ENCODE measurements around the gene COCH.

Gene COCH

DNA sequence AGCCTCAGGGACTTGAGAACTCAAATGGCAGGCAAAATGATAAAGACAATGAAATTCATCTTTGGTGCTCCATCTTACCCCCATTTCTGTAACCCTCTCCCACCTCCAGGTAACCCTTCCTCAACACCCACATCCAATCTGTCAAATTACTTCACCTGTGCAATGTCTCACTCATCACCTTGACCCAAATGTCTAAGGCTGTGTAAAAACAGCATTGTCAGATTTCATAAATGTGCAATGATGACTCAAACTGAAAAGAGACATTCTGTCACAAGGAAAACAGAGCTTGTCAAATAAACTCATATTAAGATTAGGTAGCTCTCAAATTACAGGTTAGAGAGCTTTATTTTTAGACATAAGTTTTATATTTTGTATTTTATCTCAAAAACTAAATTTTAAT, 19.9 kb upstream of the COCH start:
- Histone ChIP-seq H3K36me3 (ENCODE audit: insufficient read depth, low read length) (no peaks in the 10 kb centered on the region), H3K9ac (ENCODE audit: low read depth, low read length) (no peak overlapping the region), H3K4me3 (ENCODE audit: low read length) (no peak overlapping the region), H3K27ac (ENCODE audit: low read depth, low read length) (no peak overlapping the region), H3K9me3 (ENCODE audit: insufficient read depth, low read depth, low read length) (no peaks in the 10 kb centered on the region), H3K27me3 (ENCODE audit: insufficient read depth, low read length) (no peaks in the 10 kb centered on the region), H3K4me1 (ENCODE audit: insufficient read depth, low read length) (no peaks in the 10 kb centered on the region)

DNA sequence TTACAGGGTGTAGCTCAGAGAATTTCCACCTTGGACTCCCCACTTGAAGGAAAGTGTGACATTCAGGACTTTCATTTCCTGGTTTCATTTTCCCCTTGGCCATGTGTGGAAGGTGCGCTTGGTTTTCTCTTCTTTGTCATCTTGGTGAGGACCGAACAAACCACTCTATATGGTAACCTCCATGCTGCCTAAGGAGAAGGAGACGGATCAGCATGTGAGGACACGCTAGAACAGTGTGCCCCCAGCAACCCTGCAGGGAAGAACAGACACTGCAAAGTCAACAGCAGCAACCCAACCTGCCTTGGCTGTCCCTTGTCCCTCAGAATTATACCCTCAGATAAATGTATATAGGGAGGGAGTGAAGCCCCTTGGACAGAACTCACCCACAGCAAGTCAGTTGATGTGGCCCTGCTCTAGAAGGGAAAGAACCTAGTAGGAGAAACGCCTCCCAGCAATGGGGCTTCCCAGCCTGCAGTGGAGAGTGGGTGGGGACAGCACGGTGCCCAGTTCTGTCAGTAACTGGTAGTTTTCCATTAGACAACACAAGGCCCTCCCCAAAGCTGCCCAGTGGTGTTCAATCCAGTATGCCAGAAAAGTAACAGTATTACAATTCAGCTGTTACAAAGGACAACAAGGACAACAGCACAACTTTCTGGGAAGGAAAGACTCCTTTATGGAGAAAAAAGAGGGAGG, 18.9 kb upstream of the COCH start:
- Histone ChIP-seq H3K4me1 (ENCODE audit: insufficient read depth, low read length) (no peaks in the 10 kb centered on the region), H3K9ac (ENCODE audit: low read depth, low read length) (no peak overlapping the region), H3K9me3 (ENCODE audit: insufficient read depth, low read depth, low read length) (no peaks in the 10 kb centered on the region), H3K27ac (ENCODE audit: low read depth, low read length) (no peak overlapping the region), H3K4me3 (ENCODE audit: low read length) (no peak overlapping the region), H3K27me3 (ENCODE audit: insufficient read depth, low read length) (no peaks in the 10 kb centered on the region), H3K36me3 (ENCODE audit: insufficient read depth, low read length) (no peaks in the 10 kb centered on the region)
- 92% methylated on average over 6 of the region's 6 CpGs for WGBS

DNA sequence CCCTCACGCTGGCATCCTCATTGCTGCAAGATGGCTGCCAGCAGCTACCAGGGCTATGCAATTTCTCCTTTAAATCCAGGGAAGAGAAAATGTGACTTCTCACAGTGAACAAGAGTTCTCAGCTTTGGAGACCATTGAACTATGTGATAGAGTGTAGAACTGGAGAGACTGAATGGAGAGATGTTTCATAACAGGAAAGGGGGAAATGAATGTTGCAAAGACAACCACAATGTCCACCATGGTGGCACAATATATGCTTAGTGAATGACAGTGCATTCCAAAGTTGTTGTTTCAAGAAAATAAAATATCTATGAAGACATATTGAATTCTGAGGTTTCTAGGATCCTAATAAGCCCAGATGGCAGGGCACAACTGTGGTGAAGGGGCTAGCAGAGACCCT, 13.2 kb upstream of the COCH start:
- H3K4me3 ChIP-seq (ENCODE audit: low read length), result no peak overlapping the region
- no peaks in the 10 kb centered on the region for H3K27me3 ChIP-seq (ENCODE audit: insufficient read depth, low read length)
- no peak overlapping the region for H3K9ac ChIP-seq (ENCODE audit: low read depth, low read length)
- WGBS, result 98% methylated on average over 1 of the region's 1 CpG
- H3K27ac ChIP-seq (ENCODE audit: low read depth, low read length), result no peak overlapping the region
- no peaks in the 10 kb centered on the region for H3K4me1 ChIP-seq (ENCODE audit: insufficient read depth, low read length)
- no peaks in the 10 kb centered on the region for H3K9me3 ChIP-seq (ENCODE audit: insufficient read depth, low read depth, low read length)
- H3K36me3 ChIP-seq (ENCODE audit: insufficient read depth, low read length), result no peaks in the 10 kb centered on the region

DNA sequence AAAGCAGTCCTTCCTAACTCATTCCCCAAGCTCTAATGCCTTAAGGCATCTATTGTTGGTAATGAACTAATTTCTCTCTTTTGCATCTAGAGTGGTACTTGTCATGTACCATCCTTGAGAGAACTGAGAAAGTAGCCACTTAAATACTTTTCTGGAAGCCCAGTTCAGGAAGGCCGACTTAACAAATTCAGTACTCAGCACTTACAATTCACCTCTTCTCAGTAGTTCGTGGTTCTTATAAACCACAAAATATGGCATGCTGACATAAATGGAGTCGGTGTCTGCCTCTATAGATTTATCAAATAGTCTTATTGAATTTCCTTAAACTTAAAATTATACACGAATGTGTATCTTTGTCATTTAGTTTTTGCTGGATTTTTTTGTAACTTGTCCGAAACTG, 9.4 kb upstream of the COCH start:
- Histone ChIP-seq H3K9me3 (ENCODE audit: insufficient read depth, low read depth, low read length) (no peaks in the 10 kb centered on the region), H3K9ac (ENCODE audit: low read depth, low read length) (no peak overlapping the region), H3K36me3 (ENCODE audit: insufficient read depth, low read length) (no peaks in the 10 kb centered on the region), H3K27ac (ENCODE audit: low read depth, low read length) (no peak overlapping the region), H3K27me3 (ENCODE audit: insufficient read depth, low read length) (no peaks in the 10 kb centered on the region), H3K4me1 (ENCODE audit: insufficient read depth, low read length) (no peaks in the 10 kb centered on the region), H3K4me3 (ENCODE audit: low read length) (no peak overlapping the region)
- WGBS, result over 99% methylated on average over 3 of the region's 5 CpGs

DNA sequence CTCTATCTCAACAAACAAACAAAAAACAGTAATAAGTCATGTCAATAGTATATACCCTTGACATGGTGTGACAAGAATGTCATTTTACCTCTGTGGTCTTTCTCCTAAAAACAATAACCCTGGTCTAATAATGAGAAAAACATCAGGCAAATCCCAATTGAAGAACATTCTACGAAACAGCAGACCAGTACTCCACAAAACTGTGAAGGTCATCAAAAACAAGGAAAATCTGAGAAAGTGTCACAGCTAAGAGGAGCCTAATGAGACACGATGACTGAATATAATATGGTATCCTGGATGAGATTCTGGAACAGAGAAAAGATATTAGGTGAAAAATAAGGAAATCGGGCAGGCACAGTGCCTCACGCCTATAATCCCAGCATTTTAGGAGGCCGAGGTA, 5.6 kb upstream of the COCH start:
- peaks cover 12% of the 10 kb centered on the region for H3K27me3 ChIP-seq (ENCODE audit: insufficient read depth, low read length)
- no peaks in the 10 kb centered on the region for H3K9me3 ChIP-seq (ENCODE audit: insufficient read depth, low read depth, low read length)
- peaks cover 27% of the 10 kb centered on the region for H3K4me1 ChIP-seq (ENCODE audit: insufficient read depth, low read length)
- H3K36me3 ChIP-seq (ENCODE audit: insufficient read depth, low read length), result no peaks in the 10 kb centered on the region
- WGBS, result 95% methylated on average over 5 of the region's 5 CpGs
- no peak overlapping the region for H3K9ac ChIP-seq (ENCODE audit: low read depth, low read length)
- no peak overlapping the region for H3K4me3 ChIP-seq (ENCODE audit: low read length)
- H3K27ac ChIP-seq (ENCODE audit: low read depth, low read length), result no peak overlapping the region

DNA sequence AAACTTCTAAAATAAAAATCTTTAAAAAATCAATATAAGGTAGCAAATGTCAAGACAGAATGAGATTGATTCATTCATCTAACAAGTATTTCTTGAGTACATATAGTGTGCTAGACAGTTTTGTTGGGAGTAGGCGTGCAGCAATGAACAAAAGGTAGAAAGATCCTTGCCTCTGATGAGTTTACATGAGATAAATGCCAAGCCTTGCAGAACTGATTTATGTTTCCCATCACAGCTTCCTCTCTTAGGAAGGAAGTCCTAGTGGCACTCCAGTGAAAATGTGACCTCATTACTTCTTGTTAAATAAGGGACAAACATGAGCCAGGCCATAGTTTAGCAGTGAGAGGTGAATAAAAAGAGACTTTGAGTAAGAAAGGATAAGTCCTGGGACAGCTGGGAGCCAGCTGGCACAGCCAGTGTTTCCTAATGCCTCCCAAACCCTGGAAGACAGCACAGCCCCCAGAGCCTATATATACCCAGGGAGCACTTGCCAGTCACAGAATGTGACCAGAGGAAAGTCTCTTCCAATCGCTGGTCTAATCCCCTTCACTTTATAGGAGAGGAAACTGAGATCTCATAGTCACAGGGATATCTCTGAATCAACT, 4.7 kb upstream of the COCH start:
- no peak overlapping the region for H3K4me3 ChIP-seq (ENCODE audit: low read length)
- H3K36me3 ChIP-seq (ENCODE audit: insufficient read depth, low read length), result no peaks in the 10 kb centered on the region
- no peak overlapping the region for H3K27ac ChIP-seq (ENCODE audit: low read depth, low read length)
- no peak overlapping the region for H3K9ac ChIP-seq (ENCODE audit: low read depth, low read length)
- WGBS, result 88% methylated on average over 2 of the region's 2 CpGs
- peaks cover 22% of the 10 kb centered on the region for H3K27me3 ChIP-seq (ENCODE audit: insufficient read depth, low read length)
- H3K4me1 ChIP-seq (ENCODE audit: insufficient read depth, low read length), result peaks cover 30% of the 10 kb centered on the region
- H3K9me3 ChIP-seq (ENCODE audit: insufficient read depth, low read depth, low read length), result no peaks in the 10 kb centered on the region

DNA sequence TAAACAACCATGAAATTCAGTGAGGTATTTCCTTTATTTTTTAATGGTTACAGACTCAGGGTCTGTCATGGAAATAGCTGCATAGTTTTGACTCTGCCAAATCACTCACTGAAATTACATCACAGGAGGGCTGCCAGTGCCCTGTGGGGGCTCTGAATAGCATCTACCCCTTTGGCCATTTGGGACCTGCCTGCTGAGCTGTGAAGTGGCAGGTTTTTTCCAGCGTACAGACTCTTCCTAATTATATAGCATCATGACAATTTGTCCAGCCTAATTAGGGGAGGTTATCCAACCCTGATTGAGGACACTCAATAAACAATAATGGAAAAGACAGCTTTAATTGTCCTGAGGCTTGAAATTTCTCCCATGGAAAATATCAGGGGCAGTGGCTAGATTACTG, 1.8 kb upstream of the COCH start:
- Histone ChIP-seq H3K4me3 (ENCODE audit: low read length) (no peak overlapping the region), H3K9me3 (ENCODE audit: insufficient read depth, low read depth, low read length) (no peaks in the 10 kb centered on the region), H3K27ac (ENCODE audit: low read depth, low read length) (no peak overlapping the region), H3K36me3 (ENCODE audit: insufficient read depth, low read length) (no peaks in the 10 kb centered on the region), H3K9ac (ENCODE audit: low read depth, low read length) (no peak overlapping the region), H3K4me1 (ENCODE audit: insufficient read depth, low read length) (peaks cover 30% of the 10 kb centered on the region), H3K27me3 (ENCODE audit: insufficient read depth, low read length) (peaks cover 46% of the 10 kb centered on the region)
- WGBS, result 50% methylated on average over 1 of the region's 1 CpG

DNA sequence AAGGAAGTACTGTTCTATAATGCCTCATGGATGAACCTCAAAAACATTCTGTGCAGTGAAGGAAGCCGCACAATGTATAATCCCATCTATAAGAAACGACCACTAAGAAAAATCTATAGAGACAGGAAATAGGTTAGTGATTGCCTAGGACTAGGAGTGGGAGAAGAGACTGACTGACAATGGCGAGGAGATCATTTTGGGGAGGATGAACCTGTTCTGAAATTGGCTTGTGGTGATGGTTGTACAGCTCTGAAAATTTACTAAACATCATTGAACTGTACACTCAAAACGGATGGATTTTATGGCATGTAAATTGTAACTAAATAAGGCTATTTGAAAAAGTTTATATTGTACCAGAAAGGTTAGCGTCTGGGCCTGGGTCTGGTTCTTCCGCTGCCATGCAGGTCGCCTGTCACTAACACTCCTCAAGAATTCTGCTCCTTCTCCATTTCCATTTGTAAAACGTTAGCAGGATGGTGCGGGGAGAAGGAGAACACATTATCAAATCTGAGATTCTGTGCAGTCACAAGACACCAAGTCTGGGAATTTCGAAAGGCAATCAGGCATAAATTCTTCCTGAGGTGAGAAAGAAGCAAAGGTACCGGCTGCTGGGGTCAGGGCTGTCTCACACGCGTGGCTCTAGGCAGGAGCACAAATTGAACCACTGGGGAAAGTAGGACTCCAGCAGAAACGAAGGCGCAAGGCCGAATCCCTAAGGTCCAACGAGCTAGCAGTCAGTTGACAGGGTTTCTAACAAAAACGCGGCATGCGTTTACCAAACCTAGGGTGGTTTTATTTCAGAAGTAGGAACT, 845 bp upstream of the COCH start:
- 66% methylated on average over 19 of the region's 20 CpGs for WGBS

DNA sequence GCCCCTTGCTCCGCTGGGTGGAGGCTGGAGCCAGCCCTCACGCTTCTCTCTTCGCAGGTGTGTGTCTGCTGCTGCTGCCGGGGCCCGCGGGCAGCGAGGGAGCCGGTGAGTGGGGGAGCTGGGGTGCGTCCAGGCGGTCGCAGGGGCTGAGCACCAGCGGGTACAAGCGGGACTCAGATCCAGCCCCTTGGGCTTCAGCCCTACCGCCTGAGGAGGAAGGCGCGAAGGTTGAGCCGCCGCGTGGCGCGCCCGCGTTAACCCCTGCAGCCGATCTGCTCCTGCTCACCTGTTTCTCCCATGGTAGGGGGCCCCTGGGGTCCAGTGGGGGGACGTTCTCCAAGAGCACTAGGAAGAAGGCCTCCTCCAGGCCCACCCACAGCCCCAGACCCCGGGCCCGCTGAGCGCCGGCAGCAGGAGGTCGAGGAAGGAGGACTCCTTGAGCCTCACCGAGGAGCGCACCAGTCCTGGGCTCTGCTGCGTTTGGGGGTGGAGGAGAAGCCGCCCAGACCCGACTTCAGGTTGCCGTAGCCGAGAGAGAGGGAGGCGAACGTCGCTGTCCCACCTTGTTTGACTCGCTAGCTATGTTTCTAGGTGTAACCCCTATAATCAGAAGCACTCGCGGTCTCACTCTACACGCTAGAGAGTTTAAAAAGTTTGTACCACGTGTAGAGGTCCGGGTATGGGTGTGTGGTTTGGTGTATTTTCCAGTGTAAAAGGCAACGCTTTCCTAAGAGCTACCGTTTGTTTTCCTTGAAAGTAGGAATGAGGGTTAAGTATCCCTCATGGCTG, 834 bp downstream of the COCH start:
- H3K27ac ChIP-seq (ENCODE audit: low read depth, low read length), result no peak overlapping the region
- peak overlapping the region; percentile 56 for H3K4me3 ChIP-seq (ENCODE audit: low read length)
- no peaks in the 10 kb centered on the region for H3K9me3 ChIP-seq (ENCODE audit: insufficient read depth, low read depth, low read length)
- peaks cover 46% of the 10 kb centered on the region for H3K27me3 ChIP-seq (ENCODE audit: insufficient read depth, low read length)
- 7% methylated on average over 48 of the region's 48 CpGs for WGBS
- H3K9ac ChIP-seq (ENCODE audit: low read depth, low read length), result peak overlapping the region; percentile 46
- H3K36me3 ChIP-seq (ENCODE audit: insufficient read depth, low read length), result no peaks in the 10 kb centered on the region
- peaks cover 30% of the 10 kb centered on the region for H3K4me1 ChIP-seq (ENCODE audit: insufficient read depth, low read length)

More for the DNA sequence above, 845 bp upstream of the COCH start:
- Histone ChIP-seq H3K27me3 (ENCODE audit: insufficient read depth, low read length) (peaks cover 46% of the 10 kb centered on the region), H3K4me1 (ENCODE audit: insufficient read depth, low read length) (peaks cover 30% of the 10 kb centered on the region), H3K9ac (ENCODE audit: low read depth, low read length) (no peak overlapping the region; the same call in 1 of the 2 replicates), H3K4me3 (ENCODE audit: low read length) (peak overlapping the region; percentile 56), H3K27ac (ENCODE audit: low read depth, low read length) (no peak overlapping the region), H3K9me3 (ENCODE audit: insufficient read depth, low read depth, low read length) (no peaks in the 10 kb centered on the region), H3K36me3 (ENCODE audit: insufficient read depth, low read length) (no peaks in the 10 kb centered on the region)

DNA sequence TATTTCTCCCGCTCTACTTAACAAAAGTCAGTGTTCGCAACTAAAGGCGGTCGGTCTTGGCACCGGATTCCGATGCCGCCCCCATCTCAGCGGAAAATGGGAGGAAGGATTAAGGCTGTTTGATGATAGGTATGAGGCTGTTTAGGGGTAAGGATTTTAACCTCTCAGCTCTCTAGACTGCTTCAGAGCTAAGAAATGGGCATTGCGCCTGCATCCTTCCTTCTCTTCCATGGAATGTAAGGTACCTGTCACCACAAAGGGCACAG, 1.4 kb downstream of the COCH start:
- peaks cover 46% of the 10 kb centered on the region for H3K27me3 ChIP-seq (ENCODE audit: insufficient read depth, low read length)
- H3K9me3 ChIP-seq (ENCODE audit: insufficient read depth, low read depth, low read length), result no peaks in the 10 kb centered on the region
- H3K4me3 ChIP-seq (ENCODE audit: low read length), result peak overlapping the region; percentile 56
- H3K36me3 ChIP-seq (ENCODE audit: insufficient read depth, low read length), result 0 out of 2 replicates have a peak, but pooled peaks cover under 1% of the 10 kb centered on the region
- 44% methylated on average over 9 of the region's 9 CpGs for WGBS
- 0 out of 2 replicates have a peak overlapping the region, but pooled peaks have one; percentile 46 for H3K9ac ChIP-seq (ENCODE audit: low read depth, low read length)
- peaks cover 26% of the 10 kb centered on the region for H3K4me1 ChIP-seq (ENCODE audit: insufficient read depth, low read length)
- H3K27ac ChIP-seq (ENCODE audit: low read depth, low read length), result no peak overlapping the region

DNA sequence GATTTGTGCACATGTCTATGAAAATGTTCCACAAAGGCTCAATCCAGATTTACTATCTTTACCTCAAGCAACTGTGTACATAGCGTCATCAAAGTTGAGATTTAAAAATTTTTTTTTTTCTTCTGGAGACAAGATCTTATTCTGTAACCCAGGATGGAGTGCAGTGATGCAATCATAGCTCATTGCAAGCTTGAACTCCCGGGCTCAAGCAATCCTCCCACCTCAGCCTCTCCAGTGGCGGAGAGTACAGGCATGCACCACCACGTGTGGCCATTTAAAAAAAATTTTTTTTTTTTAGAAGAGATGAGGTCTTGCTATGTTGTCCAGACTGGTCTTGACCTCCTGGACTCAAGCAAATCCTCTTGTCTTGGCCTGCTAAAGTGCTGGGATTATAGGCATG, 2.3 kb downstream of the COCH start:
- Histone ChIP-seq H3K36me3 (ENCODE audit: insufficient read depth, low read length) (0 out of 2 replicates have a peak, but pooled peaks cover 5% of the 10 kb centered on the region), H3K27ac (ENCODE audit: low read depth, low read length) (no peak overlapping the region), H3K4me1 (ENCODE audit: insufficient read depth, low read length) (peaks cover 19% of the 10 kb centered on the region), H3K9me3 (ENCODE audit: insufficient read depth, low read depth, low read length) (no peaks in the 10 kb centered on the region), H3K27me3 (ENCODE audit: insufficient read depth, low read length) (peaks cover 46% of the 10 kb centered on the region), H3K4me3 (ENCODE audit: low read length) (no peak overlapping the region), H3K9ac (ENCODE audit: low read depth, low read length) (no peak overlapping the region)
- 67% methylated on average over 4 of the region's 4 CpGs for WGBS

Data from HUES64 (cell line).